GM12878 (cell line): Measurements from ENCODE around the gene NUP210.

Experiments used
- CTCF ChIP-seq, 3 experiments: IDR thresholded peaks in 2 of 3; conservative IDR thresholded peaks in 1 of 3; 2 replicates each; pipeline ENCODE4 v1.5.1; 2011; ENCODE audit warnings: low read depth in 3 of 3, low read length in 3 of 3, mild to moderate bottlenecking in 3 of 3, control low read depth in 2 of 3, moderate library complexity in 2 of 3, inconsistent platforms in 1 of 3, mixed read lengths in 1 of 3; ENCODE audit not compliant: control insufficient read depth in 2 of 3, insufficient read depth in 1 of 3; ENCODE audit errors: extremely low read depth in 1 of 3
- YY1 ChIP-seq: IDR thresholded peaks from 2 replicates; pipeline ENCODE4 v1.6.1; 2011; ENCODE audit warnings: low read depth, mild to moderate bottlenecking, low read length
- ZBTB11 ChIP-seq: fragments of 450-650 bp; formaldehyde crosslinking; IDR thresholded peaks from 2 replicates; pipeline ENCODE4 v1.5.0; 2022; ENCODE audit warnings: mild to moderate bottlenecking, missing genetic modification characterization

GRCh38 chr3:13319564-13320220 is 100.4 kb downstream of the NUP210 start:
- TF ChIP-seq ZBTB11 (CRISPR knock-in tag) (no peak), YY1 (no peak), CTCF (IDR thresholded peaks at IDR 0.05 in 2 of 3, conservative IDR thresholded peaks at IDR 0.05 in 1 of 3; ENCODE audit: control insufficient read depth in 2 of 3, extremely low read depth in 1 of 3, insufficient read depth in 1 of 3, low read depth in 3 of 3, low read length in 3 of 3) (no peak)
